ENCODE measurements around the gene TMUB2. TPM values are rescaled to one million over a fixed set of nuclear protein-coding genes. Genes with fewer than 3 reads are reported as not detected.

TMUB2 gene
- total and polyA plus RNA-seq, 2 experiments from 2014 or later, result 41.6 to 45.0 TPM

GRCh38 chr17:44167181-44167861 is 19.5 kb upstream of the TMUB2 start:
- H3K79me2 ChIP-seq (ENCODE audit: insufficient read depth), result no peaks in the 10 kb centered on the region
- H3K36me3 ChIP-seq (ENCODE audit: low read depth), result no peaks in the 10 kb centered on the region

GRCh38 chr17:44170135-44170498 is 16.7 kb upstream of the TMUB2 start:
- in situ Hi-C loops (cut with MboI), result no loop called here
- H3K9me3 ChIP-seq (ENCODE audit: low read depth), result no peaks in the 10 kb centered on the region
- TF ChIP-seq EZH2phosphoT487 (IDR thresholded peaks at IDR 0.05; ENCODE audit: insufficient read depth, low read depth) (no peak), EZH2 (IDR thresholded peaks at IDR 0.05; ENCODE audit: insufficient read depth, poor library complexity, severe bottlenecking) (no peak)
- WGBS, 2 experiments (ENCODE audit: low coverage in 1 of 2, low lambda C conversion rate in 2 of 2, missing lambda C conversion rate in 2 of 2), result 64 to 69% methylated on average over 5 of the region's 5 CpGs
- H3K27me3 ChIP-seq (replicated peaks; ENCODE audit: insufficient read depth), result no peaks in the 10 kb centered on the region
- H3K9me2 ChIP-seq (ENCODE audit: insufficient read depth), result no peaks in the 10 kb centered on the region
- H3K4me1 ChIP-seq (ENCODE audit: insufficient read depth), result no peaks in the 10 kb centered on the region
- no peak overlapping the region for H2AFZ ChIP-seq
- DNase-seq, result no peak
- H3K79me2 ChIP-seq (ENCODE audit: insufficient read depth), result no peaks in the 10 kb centered on the region
- H3F3A ChIP-seq (ENCODE audit: insufficient read depth), result no peaks in the 10 kb centered on the region
- no peaks in the 10 kb centered on the region for H3K36me3 ChIP-seq (ENCODE audit: low read depth)
- no peak overlapping the region for H3K9ac ChIP-seq
- no peak overlapping the region for H3K4me3 ChIP-seq
- H3K27ac ChIP-seq, result no peak overlapping the region
- H4K20me1 ChIP-seq (ENCODE audit: insufficient read depth), result no peaks in the 10 kb centered on the region
- H3K4me2 ChIP-seq (ENCODE audit: unreplicated experiment), result no peak overlapping the region

More at GRCh38 chr17:44167181-44167861, 19.5 kb upstream of the TMUB2 start:
- Histone ChIP-seq H3K4me3 (no peak overlapping the region), H3K9me2 (ENCODE audit: insufficient read depth) (no peaks in the 10 kb centered on the region), H4K20me1 (ENCODE audit: insufficient read depth) (no peaks in the 10 kb centered on the region), H3K9ac (no peak overlapping the region), H3K27me3 (replicated peaks; ENCODE audit: insufficient read depth) (no peaks in the 10 kb centered on the region), H3K4me2 (ENCODE audit: unreplicated experiment) (no peak overlapping the region), H2AFZ (no peak overlapping the region), H3K4me1 (ENCODE audit: insufficient read depth) (no peaks in the 10 kb centered on the region), H3F3A (ENCODE audit: insufficient read depth) (no peaks in the 10 kb centered on the region), H3K27ac (no peak overlapping the region), H3K9me3 (ENCODE audit: low read depth) (no peaks in the 10 kb centered on the region)
- no peak for TF ChIP-seq EZH2 (IDR thresholded peaks at IDR 0.05; ENCODE audit: insufficient read depth, poor library complexity, severe bottlenecking)
- no peak for TF ChIP-seq EZH2phosphoT487 (IDR thresholded peaks at IDR 0.05; ENCODE audit: insufficient read depth, low read depth)
- in situ Hi-C loops (cut with MboI), result no loop called here
- no peak for DNase-seq
- WGBS, 2 experiments (ENCODE audit: low coverage in 1 of 2, low lambda C conversion rate in 2 of 2, missing lambda C conversion rate in 2 of 2), result 71 to 73% methylated on average over 7 of the region's 7 CpGs

GRCh38 chr17:44170499-44171201 is 16.1 kb upstream of the TMUB2 start, which contains the start of gene ASB16:
TSS of gene ASB16 (plus strand) at chr17:44170704. CDS start at chr17:44170790, 86 bp downstream.
- no peak within 1 kb of the TSS for H2AFZ ChIP-seq
- no peak within 1 kb of the TSS for H3K27ac ChIP-seq
- H3K36me3 ChIP-seq (ENCODE audit: low read depth), result 0 out of 2 replicates have a peak, but pooled peaks cover 3% of the 10 kb centered on the region
- no peaks in the 10 kb centered on the region for H3K9me2 ChIP-seq (ENCODE audit: insufficient read depth)
- H3K4me3 ChIP-seq, result no peak within 1 kb of the TSS
- no peak within 1 kb of the TSS for H3K4me2 ChIP-seq (ENCODE audit: unreplicated experiment)
- WGBS, 2 experiments (ENCODE audit: low coverage in 1 of 2, low lambda C conversion rate in 2 of 2, missing lambda C conversion rate in 2 of 2), result 31 to 35% methylated on average over 21 of the region's 21 CpGs
- no peaks in the 10 kb centered on the region for H3F3A ChIP-seq (ENCODE audit: insufficient read depth)
- H3K79me2 ChIP-seq (ENCODE audit: insufficient read depth), result no peaks in the 10 kb centered on the region
- TF ChIP-seq EZH2 (IDR thresholded peaks at IDR 0.05; ENCODE audit: insufficient read depth, poor library complexity, severe bottlenecking) (no peak), EZH2phosphoT487 (IDR thresholded peaks at IDR 0.05; ENCODE audit: insufficient read depth, low read depth) (no peak)
- H3K9ac ChIP-seq, result no peak within 1 kb of the TSS
- in situ Hi-C loops (cut with MboI), result no loop called here
- H3K4me1 ChIP-seq (ENCODE audit: insufficient read depth), result no peaks in the 10 kb centered on the region
- H4K20me1 ChIP-seq (ENCODE audit: insufficient read depth), result no peaks in the 10 kb centered on the region
- DNase-seq, result peak; percentile 47
- H3K9me3 ChIP-seq (ENCODE audit: low read depth), result no peaks in the 10 kb centered on the region
- H3K27me3 ChIP-seq (replicated peaks; ENCODE audit: insufficient read depth), result no peaks in the 10 kb centered on the region

GRCh38 chr17:44171931-44172455 is 14.8 kb upstream of the TMUB2 start:
- DNase-seq, result no peak
- in situ Hi-C loops (cut with MboI), result no loop called here

More at GRCh38 chr17:44171931-44172455, 14.8 kb upstream of the TMUB2 start:
- TF ChIP-seq EZH2phosphoT487 (IDR thresholded peaks at IDR 0.05; ENCODE audit: insufficient read depth, low read depth), result no peak
- no peak for TF ChIP-seq EZH2 (IDR thresholded peaks at IDR 0.05; ENCODE audit: insufficient read depth, poor library complexity, severe bottlenecking)
- whole genome bisulfite sequencing, 2 experiments (ENCODE audit: low coverage in 1 of 2, low lambda C conversion rate in 2 of 2, missing lambda C conversion rate in 2 of 2), result 56 to 62% methylated on average over 17 of the region's 17 CpGs
- Histone ChIP-seq H4K20me1 (ENCODE audit: insufficient read depth) (no peaks in the 10 kb centered on the region), H2AFZ (no peak overlapping the region), H3K9me3 (ENCODE audit: low read depth) (no peaks in the 10 kb centered on the region), H3K27me3 (replicated peaks; ENCODE audit: insufficient read depth) (no peaks in the 10 kb centered on the region), H3K36me3 (ENCODE audit: low read depth) (peaks cover 4% of the 10 kb centered on the region; the same call in 1 of the 2 replicates), H3K4me1 (ENCODE audit: insufficient read depth) (no peaks in the 10 kb centered on the region), H3K79me2 (ENCODE audit: insufficient read depth) (no peaks in the 10 kb centered on the region), H3K4me3 (no peak overlapping the region), H3K9ac (no peak overlapping the region), H3K9me2 (ENCODE audit: insufficient read depth) (no peaks in the 10 kb centered on the region), H3K27ac (no peak overlapping the region), H3K4me2 (ENCODE audit: unreplicated experiment) (no peak overlapping the region), H3F3A (ENCODE audit: insufficient read depth) (no peaks in the 10 kb centered on the region)
